ENCODE measurements around the gene GTF2IRD2.
"Not testable (repeated sequence)": the region's sequence is repeated elsewhere in the genome, so short reads cannot be mapped to it uniquely, and the experiment has no call there.

GTF2IRD2 gene

GRCh38 chr7:74850833-74851721 is at the start of gene GTF2IRD2:
TSS of gene GTF2IRD2 (minus strand) at chr7:74851605. CDS start at chr7:74836378, 15,227 bp downstream.
- H3K9ac ChIP-seq (ENCODE audit: low read depth, low read length): not testable (repeated sequence)
- H3K4me3 ChIP-seq (ENCODE audit: low read length): peak within 1 kb of the TSS; percentile 45; the same call in 1 of the 2 replicates

GRCh38 chr7:74890158-74891123 is 39.0 kb upstream of the GTF2IRD2 start:
- H3K27me3 ChIP-seq (ENCODE audit: insufficient read depth, low read length); H3K27ac ChIP-seq (ENCODE audit: low read length); H3K4me1 ChIP-seq (ENCODE audit: insufficient read depth, low read length); H3K36me3 ChIP-seq (ENCODE audit: insufficient read depth, low read depth, low read length); H3K9me3 ChIP-seq (ENCODE audit: insufficient read depth, low read depth, low read length): not testable (repeated sequence)
- H3K4me3 ChIP-seq (ENCODE audit: low read length): peak overlapping the region; percentile 65
- peak overlapping the region; percentile 58; the same call in 1 of the 2 replicates for H3K9ac ChIP-seq (ENCODE audit: low read depth, low read length)

More at GRCh38 chr7:74850833-74851721, at the start of gene GTF2IRD2:
- H3K4me1 ChIP-seq (ENCODE audit: insufficient read depth, low read length); H3K27me3 ChIP-seq (ENCODE audit: insufficient read depth, low read length); H3K36me3 ChIP-seq (ENCODE audit: insufficient read depth, low read depth, low read length); H3K9me3 ChIP-seq (ENCODE audit: insufficient read depth, low read depth, low read length); H3K27ac ChIP-seq (ENCODE audit: low read length): not testable (repeated sequence)

- not testable (repeated sequence) for H3K27ac ChIP-seq (ENCODE audit: low read length); H3K27me3 ChIP-seq (ENCODE audit: insufficient read depth, low read length); H3K4me3 ChIP-seq (ENCODE audit: low read length); H3K4me1 ChIP-seq (ENCODE audit: insufficient read depth, low read length); H3K36me3 ChIP-seq (ENCODE audit: insufficient read depth, low read depth, low read length); H3K9me3 ChIP-seq (ENCODE audit: insufficient read depth, low read depth, low read length); H3K9ac ChIP-seq (ENCODE audit: low read depth, low read length)
Measured at GRCh38 chr7:74889518-74890129, 38.2 kb upstream of the GTF2IRD2 start.

- H3K27ac ChIP-seq (ENCODE audit: low read length); H3K9me3 ChIP-seq (ENCODE audit: insufficient read depth, low read depth, low read length); H3K36me3 ChIP-seq (ENCODE audit: insufficient read depth, low read depth, low read length); H3K4me1 ChIP-seq (ENCODE audit: insufficient read depth, low read length); H3K4me3 ChIP-seq (ENCODE audit: low read length); H3K27me3 ChIP-seq (ENCODE audit: insufficient read depth, low read length); H3K9ac ChIP-seq (ENCODE audit: low read depth, low read length): not testable (repeated sequence)
Measured at GRCh38 chr7:74885295-74885694, 33.9 kb upstream of the GTF2IRD2 start.

- H3K9ac ChIP-seq (ENCODE audit: low read depth, low read length); H3K27ac ChIP-seq (ENCODE audit: low read length); H3K4me3 ChIP-seq (ENCODE audit: low read length); H3K9me3 ChIP-seq (ENCODE audit: insufficient read depth, low read depth, low read length); H3K27me3 ChIP-seq (ENCODE audit: insufficient read depth, low read length); H3K4me1 ChIP-seq (ENCODE audit: insufficient read depth, low read length); H3K36me3 ChIP-seq (ENCODE audit: insufficient read depth, low read depth, low read length): not testable (repeated sequence)
Measured at GRCh38 chr7:74882110-74882509, 30.7 kb upstream of the GTF2IRD2 start.

- not testable (repeated sequence) for H3K4me3 ChIP-seq (ENCODE audit: low read length); H3K9me3 ChIP-seq (ENCODE audit: insufficient read depth, low read depth, low read length); H3K4me1 ChIP-seq (ENCODE audit: insufficient read depth, low read length); H3K36me3 ChIP-seq (ENCODE audit: insufficient read depth, low read depth, low read length); H3K27ac ChIP-seq (ENCODE audit: low read length); H3K9ac ChIP-seq (ENCODE audit: low read depth, low read length); H3K27me3 ChIP-seq (ENCODE audit: insufficient read depth, low read length)
Measured at GRCh38 chr7:74874748-74875512, 23.5 kb upstream of the GTF2IRD2 start.

GRCh38 chr7:74874104-74874747 is 22.8 kb upstream of the GTF2IRD2 start:
- H3K27me3 ChIP-seq (ENCODE audit: insufficient read depth, low read length); H3K4me3 ChIP-seq (ENCODE audit: low read length); H3K9me3 ChIP-seq (ENCODE audit: insufficient read depth, low read depth, low read length); H3K27ac ChIP-seq (ENCODE audit: low read length); H3K36me3 ChIP-seq (ENCODE audit: insufficient read depth, low read depth, low read length); H3K9ac ChIP-seq (ENCODE audit: low read depth, low read length); H3K4me1 ChIP-seq (ENCODE audit: insufficient read depth, low read length): not testable (repeated sequence)

- not testable (repeated sequence) for H3K9ac ChIP-seq (ENCODE audit: low read depth, low read length); H3K4me3 ChIP-seq (ENCODE audit: low read length)
Measured at GRCh38 chr7:74872542-74872941, 21.1 kb upstream of the GTF2IRD2 start.

GRCh38 chr7:74865777-74866176 is 14.4 kb upstream of the GTF2IRD2 start:
- not testable (repeated sequence) for H3K9ac ChIP-seq (ENCODE audit: low read depth, low read length); H3K4me3 ChIP-seq (ENCODE audit: low read length); H3K27ac ChIP-seq (ENCODE audit: low read length); H3K9me3 ChIP-seq (ENCODE audit: insufficient read depth, low read depth, low read length); H3K4me1 ChIP-seq (ENCODE audit: insufficient read depth, low read length); H3K36me3 ChIP-seq (ENCODE audit: insufficient read depth, low read depth, low read length); H3K27me3 ChIP-seq (ENCODE audit: insufficient read depth, low read length)

More at GRCh38 chr7:74872542-74872941, 21.1 kb upstream of the GTF2IRD2 start:
- H3K9me3 ChIP-seq (ENCODE audit: insufficient read depth, low read depth, low read length); H3K36me3 ChIP-seq (ENCODE audit: insufficient read depth, low read depth, low read length); H3K27ac ChIP-seq (ENCODE audit: low read length); H3K27me3 ChIP-seq (ENCODE audit: insufficient read depth, low read length); H3K4me1 ChIP-seq (ENCODE audit: insufficient read depth, low read length): not testable (repeated sequence)

GRCh38 chr7:74849853-74850252 is 1.6 kb downstream of the GTF2IRD2 start:
- not testable (repeated sequence) for H3K4me3 ChIP-seq (ENCODE audit: low read length); H3K9me3 ChIP-seq (ENCODE audit: insufficient read depth, low read depth, low read length); H3K27me3 ChIP-seq (ENCODE audit: insufficient read depth, low read length); H3K36me3 ChIP-seq (ENCODE audit: insufficient read depth, low read depth, low read length); H3K27ac ChIP-seq (ENCODE audit: low read length); H3K4me1 ChIP-seq (ENCODE audit: insufficient read depth, low read length); H3K9ac ChIP-seq (ENCODE audit: low read depth, low read length)

- H3K9me3 ChIP-seq (ENCODE audit: insufficient read depth, low read depth, low read length); H3K9ac ChIP-seq (ENCODE audit: low read depth, low read length): not testable (repeated sequence)
Measured at GRCh38 chr7:74830411-74830810, 21.0 kb downstream of the GTF2IRD2 start.

More at GRCh38 chr7:74830411-74830810, 21.0 kb downstream of the GTF2IRD2 start:
- H3K36me3 ChIP-seq (ENCODE audit: insufficient read depth, low read depth, low read length); H3K4me3 ChIP-seq (ENCODE audit: low read length); H3K27ac ChIP-seq (ENCODE audit: low read length); H3K4me1 ChIP-seq (ENCODE audit: insufficient read depth, low read length); H3K27me3 ChIP-seq (ENCODE audit: insufficient read depth, low read length): not testable (repeated sequence)

Data from iPS-20b (cell line).